ENCODE measurements around the gene FGGY. TPM values are rescaled to one million over a fixed set of nuclear protein-coding genes. Genes with fewer than 3 reads are reported as not detected.

The FGGY gene
- total RNA-seq, 1 donor from 2014 or later = 9.0 TPM

- no peak for TF ChIP-seq CTCF (IDR thresholded peaks at IDR 0.05)
- Mint-ChIP-seq H3K4me3 (ENCODE audit: unreplicated experiment) (no peak overlapping the region), H3K27me3 (ENCODE audit: low read depth) (no peaks in the 10 kb centered on the region), H3K27ac (ENCODE audit: unreplicated experiment) (no peak overlapping the region), H3K4me1 (ENCODE audit: low read depth) (peaks cover 40% of the 10 kb centered on the region), H3K36me3 (ENCODE audit: low read depth) (no peaks in the 10 kb centered on the region), H3K9me3 (ENCODE audit: low read depth) (no peaks in the 10 kb centered on the region)
- DNase-seq (ENCODE audit: low spot score) = no peak
These were observed 454.9 kb downstream of the FGGY start for GRCh38 chr1:59751801-59752200.

- TF ChIP-seq CTCF (IDR thresholded peaks at IDR 0.05) = no peak
- H3K36me3 Mint-ChIP-seq (ENCODE audit: low read depth) = no peaks in the 10 kb centered on the region
- DNase-seq (ENCODE audit: low spot score) = no peak
- no peaks in the 10 kb centered on the region for H3K9me3 Mint-ChIP-seq (ENCODE audit: low read depth)
- H3K27ac Mint-ChIP-seq (ENCODE audit: unreplicated experiment) = no peak overlapping the region
- H3K4me1 Mint-ChIP-seq (ENCODE audit: low read depth) = peaks cover 43% of the 10 kb centered on the region
- no peaks in the 10 kb centered on the region for H3K27me3 Mint-ChIP-seq (ENCODE audit: low read depth)
- H3K4me3 Mint-ChIP-seq (ENCODE audit: unreplicated experiment) = no peak overlapping the region
These were observed 455.9 kb downstream of the FGGY start for GRCh38 chr1:59752556-59753414.

- Mint-ChIP-seq H3K4me1 (ENCODE audit: low read depth) (peaks cover 51% of the 10 kb centered on the region), H3K36me3 (ENCODE audit: low read depth) (no peaks in the 10 kb centered on the region), H3K27ac (ENCODE audit: unreplicated experiment) (no peak overlapping the region), H3K9me3 (ENCODE audit: low read depth) (no peaks in the 10 kb centered on the region), H3K27me3 (ENCODE audit: low read depth) (no peaks in the 10 kb centered on the region), H3K4me3 (ENCODE audit: unreplicated experiment) (no peak overlapping the region)
- DNase-seq (ENCODE audit: low spot score) = no peak
- TF ChIP-seq CTCF (IDR thresholded peaks at IDR 0.05) = no peak
These were observed 458.3 kb downstream of the FGGY start for GRCh38 chr1:59755069-59755685.

- TF ChIP-seq CTCF (IDR thresholded peaks at IDR 0.05) = no peak
- H3K27me3 Mint-ChIP-seq (ENCODE audit: low read depth) = no peaks in the 10 kb centered on the region
- no peaks in the 10 kb centered on the region for H3K36me3 Mint-ChIP-seq (ENCODE audit: low read depth)
- H3K9me3 Mint-ChIP-seq (ENCODE audit: low read depth) = no peaks in the 10 kb centered on the region
- no peak for DNase-seq (ENCODE audit: low spot score)
- no peak overlapping the region for H3K4me3 Mint-ChIP-seq (ENCODE audit: unreplicated experiment)
- H3K4me1 Mint-ChIP-seq (ENCODE audit: low read depth) = peaks cover 40% of the 10 kb centered on the region
- H3K27ac Mint-ChIP-seq (ENCODE audit: unreplicated experiment) = no peak overlapping the region
These were observed 460.4 kb downstream of the FGGY start for GRCh38 chr1:59757197-59757747.

- Mint-ChIP-seq H3K27ac (ENCODE audit: unreplicated experiment) (no peak overlapping the region), H3K36me3 (ENCODE audit: low read depth) (no peaks in the 10 kb centered on the region), H3K4me3 (ENCODE audit: unreplicated experiment) (peak overlapping the region; percentile 71), H3K27me3 (ENCODE audit: low read depth) (no peaks in the 10 kb centered on the region), H3K9me3 (ENCODE audit: low read depth) (no peaks in the 10 kb centered on the region), H3K4me1 (ENCODE audit: low read depth) (peaks cover 30% of the 10 kb centered on the region)
- DNase-seq (ENCODE audit: low spot score) = no peak
- TF ChIP-seq CTCF (IDR thresholded peaks at IDR 0.05) = peak; percentile 97
These were observed 462.4 kb downstream of the FGGY start for GRCh38 chr1:59759156-59759925.

Data from chondrocyte (in vitro differentiated cells).